HepG2 (cell line): ENCODE results near the gene ACTN3. TPM values are rescaled to one million over a fixed set of nuclear protein-coding genes. Genes with fewer than 3 reads are reported as not detected.

Source experiments
- BHLHE40 ChIP-seq: IDR thresholded peaks from 2 replicates; pipeline ENCODE4 v1.6.1; 2011; ENCODE audit warnings: low read length, improper control_type of control experiment
- CBX2 ChIP-seq, 2 experiments: fragments of 200-600 bp in 1 of 2; sonication (generic); formaldehyde crosslinking in 1 of 2; IDR thresholded peaks; 2 replicates each; pipeline versions ENCODE4 v1.7.0 to v1.8.1; 2018 to 2022; ENCODE audit warnings: low read depth in 2 of 2, low read length in 1 of 2, mild to moderate bottlenecking in 1 of 2, missing genetic modification reagents in 1 of 2
- HOXD1 ChIP-seq: sonication (generic); formaldehyde crosslinking; IDR thresholded peaks from 2 replicates; pipeline ENCODE4 v1.5.0; 2020; ENCODE audit warnings: missing genetic modification reagents
- MAF1 ChIP-seq: sonication (generic); formaldehyde crosslinking; IDR thresholded peaks from 2 replicates; pipeline ENCODE4 v1.5.0; 2020; ENCODE audit warnings: missing genetic modification reagents, borderline replicate concordance
- POGZ ChIP-seq: sonication (generic); formaldehyde crosslinking; IDR thresholded peaks from 2 replicates; pipeline ENCODE4 v1.4.0; 2020; ENCODE audit warnings: mild to moderate bottlenecking, missing genetic modification reagents
- SALL1 ChIP-seq: sonication (generic); formaldehyde crosslinking; IDR thresholded peaks from 2 replicates; pipeline ENCODE4 v1.8.0; 2022; ENCODE audit warnings: mild to moderate bottlenecking, missing genetic modification reagents
- SIN3A ChIP-seq: IDR thresholded peaks from 2 replicates; pipeline ENCODE4 v1.6.1; 2011; ENCODE audit warnings: low read depth, mild to moderate bottlenecking, control low read depth, low read length, borderline replicate concordance
- SMYD3 ChIP-seq: sonication (generic); formaldehyde crosslinking; IDR thresholded peaks from 2 replicates; pipeline ENCODE4 v1.8.1; 2023; ENCODE audit warnings: mild to moderate bottlenecking, missing genetic modification reagents
- WIZ ChIP-seq: sonication (generic); formaldehyde crosslinking; IDR thresholded peaks from 2 replicates; pipeline ENCODE4 v1.5.1; 2020; ENCODE audit warnings: mild to moderate bottlenecking, missing genetic modification reagents
- ZNF121 ChIP-seq: sonication (generic); formaldehyde crosslinking; IDR thresholded peaks from 2 replicates; pipeline ENCODE4 v1.5.0; 2020; ENCODE audit warnings: mild to moderate bottlenecking, missing genetic modification reagents
- ZNF839 ChIP-seq: sonication (generic); formaldehyde crosslinking; IDR thresholded peaks from 2 replicates; pipeline ENCODE4 v1.4.0; 2020; ENCODE audit warnings: missing genetic modification reagents, mild to moderate bottlenecking, borderline replicate concordance
- polyA plus RNA-seq, 8 experiments: library from polyadenylated mRNA; depleted of rRNA in 3 of 8; stranded (reverse) in 7 of 8; unstranded in 1 of 8; fragments of >200 nt; fragmentation: Illumina TruSeq in 4 of 8; extraction: Trizol in 4 of 8; gene quantifications; 2 replicates each; pipeline versions ENCODE4 v1.2.1 to v1.2.3, GENCODE V29; 2011 to 2016; ENCODE audit warnings: low read depth in 4 of 8, missing spikeins in 1 of 8, mixed read lengths in 1 of 8; ENCODE audit not compliant: insufficient read depth in 1 of 8
- total RNA-seq, 5 experiments: library from RNA; depleted of rRNA; stranded (reverse); fragments of >200 nt; fragmentation: Illumina TruSeq; extraction: Trizol; gene quantifications; 2 replicates each; pipeline ENCODE4 v1.2.3, GENCODE V29; 2016; ENCODE audit warnings: low read depth in 1 of 5
- TF ChIP-seq, protein P1 (sequence below): sonication (generic); formaldehyde crosslinking; IDR thresholded peaks from 2 replicates; pipeline ENCODE4 v1.5.0; 2020; ENCODE audit warnings: mild to moderate bottlenecking, missing genetic modification reagents, borderline replicate concordance
- TF ChIP-seq, protein P2 (sequence below), 2 experiments: sonication (generic) in 1 of 2; formaldehyde crosslinking in 1 of 2; IDR thresholded peaks; 2 replicates each; pipeline versions ENCODE4 v1.6.1 to v1.9.0; 2014 to 2022; ENCODE audit warnings: antibody characterized with exemption in 1 of 2, borderline replicate concordance in 1 of 2, inconsistent platforms in 1 of 2, low read depth in 1 of 2, missing genetic modification reagents in 1 of 2
- TF ChIP-seq, protein P3 (sequence below): sonication (generic); formaldehyde crosslinking; IDR thresholded peaks from 2 replicates; pipeline ENCODE4 v1.8.0; 2022; ENCODE audit warnings: missing genetic modification reagents, low read depth, mild to moderate bottlenecking, borderline replicate concordance
- TF ChIP-seq, protein P4 (sequence below): sonication (generic); formaldehyde crosslinking; IDR thresholded peaks from 2 replicates; pipeline ENCODE4 v1.4.0; 2020; ENCODE audit warnings: missing genetic modification reagents

ACTN3 gene
- total and polyA plus RNA-seq, 2 of the 13 experiments (the other 11 are each of a cell fraction or from before 2014, with no cell fraction given), result 0.04 to 0.09 TPM

DNA sequence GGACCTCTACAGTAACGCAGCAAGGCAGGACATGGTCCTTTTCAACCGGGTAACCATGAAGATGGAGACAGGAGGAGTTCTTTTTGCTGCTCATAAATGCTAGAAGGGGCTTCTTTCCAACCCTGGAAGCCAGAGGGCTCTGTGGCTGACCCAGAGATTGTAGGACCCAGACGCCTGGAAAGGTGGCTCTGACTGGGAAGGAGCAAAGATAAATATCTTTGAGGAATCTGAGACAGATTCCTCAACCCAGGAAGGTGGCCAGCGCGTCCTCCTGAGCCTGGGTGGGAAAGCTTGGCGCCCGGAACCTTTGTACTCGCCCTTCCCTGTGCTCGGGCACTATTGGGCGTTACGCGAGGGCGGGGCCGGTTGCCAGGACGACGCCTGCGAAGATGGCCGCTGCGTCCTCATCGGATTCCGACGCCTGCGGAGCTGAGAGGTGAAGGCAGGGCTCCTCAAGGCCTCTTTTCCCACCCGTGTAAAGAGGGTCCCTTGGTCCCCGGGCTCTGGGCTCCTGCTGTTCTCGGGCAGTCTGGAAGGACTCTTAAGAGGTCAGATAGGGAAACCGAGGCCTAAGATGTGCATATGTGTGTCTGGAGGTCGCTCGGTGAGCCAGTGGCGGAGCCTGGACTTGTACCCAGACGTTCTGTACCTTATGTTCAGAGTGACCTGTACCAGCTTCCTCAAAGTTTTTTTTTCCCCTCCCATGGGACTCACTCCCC lies 36.3 kb upstream of the ACTN3 start, which contains the start of gene BBS1 (continued):
- TF ChIP-seq, protein P1, sequence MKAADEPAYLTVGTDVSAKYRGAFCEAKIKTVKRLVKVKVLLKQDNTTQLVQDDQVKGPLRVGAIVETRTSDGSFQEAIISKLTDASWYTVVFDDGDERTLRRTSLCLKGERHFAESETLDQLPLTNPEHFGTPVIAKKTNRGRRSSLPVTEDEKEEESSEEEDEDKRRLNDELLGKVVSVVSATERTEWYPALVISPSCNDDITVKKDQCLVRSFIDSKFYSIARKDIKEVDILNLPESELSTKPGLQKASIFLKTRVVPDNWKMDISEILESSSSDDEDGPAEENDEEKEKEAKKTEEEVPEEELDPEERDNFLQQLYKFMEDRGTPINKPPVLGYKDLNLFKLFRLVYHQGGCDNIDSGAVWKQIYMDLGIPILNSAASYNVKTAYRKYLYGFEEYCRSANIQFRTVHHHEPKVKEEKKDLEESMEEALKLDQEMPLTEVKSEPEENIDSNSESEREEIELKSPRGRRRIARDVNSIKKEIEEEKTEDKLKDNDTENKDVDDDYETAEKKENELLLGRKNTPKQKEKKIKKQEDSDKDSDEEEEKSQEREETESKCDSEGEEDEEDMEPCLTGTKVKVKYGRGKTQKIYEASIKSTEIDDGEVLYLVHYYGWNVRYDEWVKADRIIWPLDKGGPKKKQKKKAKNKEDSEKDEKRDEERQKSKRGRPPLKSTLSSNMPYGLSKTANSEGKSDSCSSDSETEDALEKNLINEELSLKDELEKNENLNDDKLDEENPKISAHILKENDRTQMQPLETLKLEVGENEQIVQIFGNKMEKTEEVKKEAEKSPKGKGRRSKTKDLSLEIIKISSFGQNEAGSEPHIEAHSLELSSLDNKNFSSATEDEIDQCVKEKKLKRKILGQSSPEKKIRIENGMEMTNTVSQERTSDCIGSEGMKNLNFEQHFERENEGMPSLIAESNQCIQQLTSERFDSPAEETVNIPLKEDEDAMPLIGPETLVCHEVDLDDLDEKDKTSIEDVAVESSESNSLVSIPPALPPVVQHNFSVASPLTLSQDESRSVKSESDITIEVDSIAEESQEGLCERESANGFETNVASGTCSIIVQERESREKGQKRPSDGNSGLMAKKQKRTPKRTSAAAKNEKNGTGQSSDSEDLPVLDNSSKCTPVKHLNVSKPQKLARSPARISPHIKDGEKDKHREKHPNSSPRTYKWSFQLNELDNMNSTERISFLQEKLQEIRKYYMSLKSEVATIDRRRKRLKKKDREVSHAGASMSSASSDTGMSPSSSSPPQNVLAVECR, result peak; percentile 97
- TF ChIP-seq WIZ (CRISPR knock-in tag) (no peak), HOXD1 (CRISPR knock-in tag) (no peak), POGZ (CRISPR knock-in tag) (peak; percentile 96), SIN3A (peak; percentile 96; the same call in 1 of the 2 replicates), MAF1 (no peak), ZNF839 (no peak), CBX2 (IDR thresholded peaks at IDR 0.05; ENCODE audit: low read depth, low read length) (no peak), CBX2 (CRISPR knock-in tag; IDR thresholded peaks at IDR 0.05; ENCODE audit: low read depth) (no peak), SALL1 (CRISPR knock-in tag) (peak; percentile 75), BHLHE40 (no peak), SMYD3 (CRISPR knock-in tag) (no peak), ZNF121 (CRISPR knock-in tag) (no peak)
- TF ChIP-seq, protein P2, sequence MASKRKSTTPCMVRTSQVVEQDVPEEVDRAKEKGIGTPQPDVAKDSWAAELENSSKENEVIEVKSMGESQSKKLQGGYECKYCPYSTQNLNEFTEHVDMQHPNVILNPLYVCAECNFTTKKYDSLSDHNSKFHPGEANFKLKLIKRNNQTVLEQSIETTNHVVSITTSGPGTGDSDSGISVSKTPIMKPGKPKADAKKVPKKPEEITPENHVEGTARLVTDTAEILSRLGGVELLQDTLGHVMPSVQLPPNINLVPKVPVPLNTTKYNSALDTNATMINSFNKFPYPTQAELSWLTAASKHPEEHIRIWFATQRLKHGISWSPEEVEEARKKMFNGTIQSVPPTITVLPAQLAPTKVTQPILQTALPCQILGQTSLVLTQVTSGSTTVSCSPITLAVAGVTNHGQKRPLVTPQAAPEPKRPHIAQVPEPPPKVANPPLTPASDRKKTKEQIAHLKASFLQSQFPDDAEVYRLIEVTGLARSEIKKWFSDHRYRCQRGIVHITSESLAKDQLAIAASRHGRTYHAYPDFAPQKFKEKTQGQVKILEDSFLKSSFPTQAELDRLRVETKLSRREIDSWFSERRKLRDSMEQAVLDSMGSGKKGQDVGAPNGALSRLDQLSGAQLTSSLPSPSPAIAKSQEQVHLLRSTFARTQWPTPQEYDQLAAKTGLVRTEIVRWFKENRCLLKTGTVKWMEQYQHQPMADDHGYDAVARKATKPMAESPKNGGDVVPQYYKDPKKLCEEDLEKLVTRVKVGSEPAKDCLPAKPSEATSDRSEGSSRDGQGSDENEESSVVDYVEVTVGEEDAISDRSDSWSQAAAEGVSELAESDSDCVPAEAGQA (IDR thresholded peaks at IDR 0.05; ENCODE audit: low read depth), result peak; percentile 94
- TF ChIP-seq, protein P2 (CRISPR knock-in tag; IDR thresholded peaks at IDR 0.05; ENCODE audit: borderline replicate concordance), result no peak
- TF ChIP-seq, protein P3, sequence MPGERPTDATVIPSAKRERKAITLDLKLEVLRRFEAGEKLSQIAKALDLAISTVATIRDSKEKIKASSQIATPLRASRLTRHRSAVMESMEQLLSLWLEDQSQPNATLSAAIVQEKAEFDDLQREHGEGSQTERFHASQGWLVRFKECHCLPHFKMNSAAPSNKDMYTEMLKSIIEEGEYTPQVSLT (CRISPR knock-in tag), result no peak
- TF ChIP-seq, protein P4, sequence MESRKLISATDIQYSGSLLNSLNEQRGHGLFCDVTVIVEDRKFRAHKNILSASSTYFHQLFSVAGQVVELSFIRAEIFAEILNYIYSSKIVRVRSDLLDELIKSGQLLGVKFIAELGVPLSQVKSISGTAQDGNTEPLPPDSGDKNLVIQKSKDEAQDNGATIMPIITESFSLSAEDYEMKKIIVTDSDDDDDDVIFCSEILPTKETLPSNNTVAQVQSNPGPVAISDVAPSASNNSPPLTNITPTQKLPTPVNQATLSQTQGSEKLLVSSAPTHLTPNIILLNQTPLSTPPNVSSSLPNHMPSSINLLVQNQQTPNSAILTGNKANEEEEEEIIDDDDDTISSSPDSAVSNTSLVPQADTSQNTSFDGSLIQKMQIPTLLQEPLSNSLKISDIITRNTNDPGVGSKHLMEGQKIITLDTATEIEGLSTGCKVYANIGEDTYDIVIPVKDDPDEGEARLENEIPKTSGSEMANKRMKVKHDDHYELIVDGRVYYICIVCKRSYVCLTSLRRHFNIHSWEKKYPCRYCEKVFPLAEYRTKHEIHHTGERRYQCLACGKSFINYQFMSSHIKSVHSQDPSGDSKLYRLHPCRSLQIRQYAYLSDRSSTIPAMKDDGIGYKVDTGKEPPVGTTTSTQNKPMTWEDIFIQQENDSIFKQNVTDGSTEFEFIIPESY, result peak; percentile 51; the same call in 1 of the 2 replicates
